ENCODE results near the gene AKT1S1. TPM values are rescaled to one million over a fixed set of nuclear protein-coding genes. Genes with fewer than 3 reads are reported as not detected.

AKT1S1 gene
- total and polyA plus RNA-seq, 2 donors (not counting 3 experiments of a cell fraction or from before 2014, with no cell fraction given), result 64.2 to 68.3 TPM

DNA sequence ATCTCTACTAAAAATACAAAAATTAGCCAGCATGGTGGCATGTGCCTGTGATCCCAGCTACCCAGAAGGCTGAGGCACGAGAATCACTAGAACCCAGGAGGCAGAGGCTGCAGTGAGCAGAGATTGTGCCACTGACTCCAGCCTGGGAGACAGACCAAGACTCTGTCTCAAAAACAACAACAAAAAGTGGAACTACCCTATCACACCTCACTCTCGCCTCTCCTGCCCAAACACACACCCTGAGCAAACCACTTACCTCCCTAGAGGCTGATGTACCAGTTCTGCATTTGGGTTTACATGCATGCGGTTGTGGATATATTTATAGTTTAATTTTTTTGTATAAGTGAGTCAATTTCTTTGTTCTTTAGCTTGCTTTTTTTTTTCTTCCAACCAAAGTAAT is 33.9 kb downstream of the AKT1S1 start:
- TF ChIP-seq MAX (IDR thresholded peaks at IDR 0.05; ENCODE audit: insufficient read depth, insufficient read length) (no peak), POLR2AphosphoS5 (IDR thresholded peaks at IDR 0.05; ENCODE audit: insufficient read depth, low read depth, low read length) (no peak), EZH2 (IDR thresholded peaks at IDR 0.05; ENCODE audit: borderline replicate concordance, low read depth, low read length, severe bottlenecking) (no peak), JUN (IDR thresholded peaks at IDR 0.05; ENCODE audit: borderline replicate concordance, insufficient read depth, insufficient read length, low read depth) (no peak), GATA2 (IDR thresholded peaks at IDR 0.05; ENCODE audit: insufficient read depth, insufficient read length, low read depth, low read length) (no peak), MYC (IDR thresholded peaks at IDR 0.05; ENCODE audit: low read depth, low read length) (no peak), CTCF (IDR thresholded peaks at IDR 0.05; ENCODE audit: extremely low read depth in 1 of 2, insufficient read depth in 1 of 2, low read depth in 1 of 2, low read length in 2 of 2) (no peak), POLR2A (IDR thresholded peaks at IDR 0.05; ENCODE audit: low read depth, low read length) (no peak), FOS (IDR thresholded peaks at IDR 0.05; ENCODE audit: borderline replicate concordance, insufficient read depth, low read length) (no peak)
- no peaks in the 10 kb centered on the region for H3K9me3 ChIP-seq (replicated peaks; ENCODE audit: control insufficient read depth, insufficient read depth, low read length)
- H4K20me1 ChIP-seq (replicated peaks; ENCODE audit: control insufficient read depth, extremely low read depth, insufficient read depth, low read length), result no peaks in the 10 kb centered on the region
- no peak overlapping the region for H3K4me3 ChIP-seq (replicated peaks in 1 of 3; ENCODE audit: insufficient read depth in 1 of 3, low read depth in 1 of 3, low read length in 3 of 3)
- FAIRE-seq (no peak), DNase-seq (ENCODE audit: low read depth, low spot score) (no peak)
- no peaks in the 10 kb centered on the region for H3K79me2 ChIP-seq (ENCODE audit: control insufficient read depth, insufficient read depth, low read length)
- no peak overlapping the region for H2AFZ ChIP-seq (ENCODE audit: low read depth, low read length)
- H3K9me1 ChIP-seq (replicated peaks; ENCODE audit: control insufficient read depth, extremely low read depth, insufficient read depth, low read length), result no peaks in the 10 kb centered on the region
- dilution Hi-C loops (cut with MboI; ENCODE audit: extremely low pct_ligation_motif_present, low sequenced_read_pairs) (no loop called here), intact Hi-C loops (cut with micrococcal nuclease) (no loop called here)
- H3K4me2 ChIP-seq (ENCODE audit: insufficient read depth, low read length), result no peak overlapping the region
- H3K4me1 ChIP-seq (ENCODE audit: control insufficient read depth, extremely low read depth, insufficient read depth, low read length), result no peaks in the 10 kb centered on the region
- no TSS peak for BruUV-seq (replicated peaks)
- no peak overlapping the region for H3K27ac ChIP-seq (ENCODE audit: insufficient read depth, low read depth, low read length)
- no peak overlapping the region for H3K9ac ChIP-seq (replicated peaks; ENCODE audit: extremely low read depth, insufficient read depth, low read length)
- H3K27me3 ChIP-seq (ENCODE audit: control insufficient read depth in 2 of 2, insufficient read depth in 2 of 2, low read length in 2 of 2), result no peaks in the 10 kb centered on the region
- ChIA-PET POLR2A (no interaction called here), CTCF (no interaction called here)
- peaks cover 2 to 5% of the 10 kb centered on the region in 2 experiments for H3K36me3 ChIP-seq (ENCODE audit: control insufficient read depth in 2 of 2, extremely low read depth in 1 of 2, insufficient read depth in 2 of 2, low read length in 2 of 2)

All from endothelial cell of umbilical vein (primary cell).